ENCODE data around the gene FAM20A.

Gene FAM20A

DNA sequence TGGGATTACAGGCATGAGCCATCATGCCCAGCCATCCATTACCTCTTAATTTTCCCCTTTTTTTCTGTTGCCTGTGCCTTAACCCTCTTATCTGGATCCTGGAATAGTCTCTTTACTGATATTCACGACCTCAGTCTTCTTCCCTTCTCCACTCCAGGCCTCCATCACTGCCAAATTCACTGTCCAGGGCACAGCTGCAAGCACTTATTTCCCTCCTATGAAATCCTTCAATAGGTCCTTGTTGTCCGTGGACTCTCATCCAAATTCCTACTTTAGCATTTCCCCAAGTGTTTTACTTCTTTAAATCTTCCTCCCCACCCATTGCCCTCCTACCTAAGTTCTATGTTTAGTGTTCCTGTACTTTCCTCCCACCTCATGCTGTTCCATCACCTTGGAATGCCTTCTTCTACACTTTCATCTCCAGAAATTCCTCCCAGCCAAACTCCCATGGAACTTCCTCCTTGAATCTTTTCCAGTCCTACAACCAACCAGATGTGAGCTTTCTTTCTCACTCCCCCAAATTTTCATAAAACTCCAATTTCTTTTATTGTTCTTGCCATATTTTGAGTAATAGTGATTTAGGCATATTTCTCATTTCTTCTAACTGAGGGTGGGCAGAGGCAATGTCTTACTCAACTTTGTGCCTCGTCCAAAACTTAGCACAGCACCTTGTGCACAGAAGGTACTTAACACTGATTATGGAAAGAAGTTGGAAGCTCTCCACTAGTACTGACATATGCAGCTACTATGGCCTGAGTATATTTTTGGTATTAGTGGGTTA, 35.3 kb downstream of the FAM20A start:
- DNase-seq (ENCODE audit: low spot score): no peak

DNA sequence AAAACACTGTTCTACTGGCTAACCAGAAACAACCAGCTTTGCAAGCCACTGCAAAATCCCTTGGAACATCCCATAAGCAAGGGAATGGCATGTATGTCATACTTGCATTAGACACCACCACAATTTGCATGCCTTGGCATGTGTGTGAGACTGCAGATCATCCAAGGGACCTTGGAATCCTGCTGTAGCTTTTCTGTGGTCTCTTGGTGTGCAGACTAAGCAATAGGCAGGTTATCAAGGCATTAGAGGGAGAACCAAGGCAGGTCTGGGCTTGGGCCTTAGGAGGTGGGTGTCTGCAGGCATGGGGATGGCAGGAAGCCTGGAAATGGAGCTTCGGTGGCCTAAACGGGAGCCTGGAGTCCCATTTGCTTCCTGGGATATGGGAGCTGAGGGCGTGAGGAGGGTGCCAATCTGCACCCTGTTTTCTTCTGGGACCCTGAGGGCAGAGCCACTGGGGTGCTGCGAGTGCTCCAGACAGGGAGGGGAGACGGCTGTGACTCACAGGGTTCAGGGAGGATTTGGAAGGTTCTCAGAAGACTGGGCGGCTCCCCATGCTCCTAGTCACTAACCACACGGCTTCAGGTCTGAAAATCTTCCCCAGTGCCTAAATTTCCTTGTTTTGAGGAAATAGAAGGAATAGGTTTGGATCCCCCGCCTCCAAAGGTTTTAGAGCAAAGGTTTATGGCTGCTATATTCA, 36.6 kb downstream of the FAM20A start:
- DNase-seq (ENCODE audit: low spot score): no peak

DNA sequence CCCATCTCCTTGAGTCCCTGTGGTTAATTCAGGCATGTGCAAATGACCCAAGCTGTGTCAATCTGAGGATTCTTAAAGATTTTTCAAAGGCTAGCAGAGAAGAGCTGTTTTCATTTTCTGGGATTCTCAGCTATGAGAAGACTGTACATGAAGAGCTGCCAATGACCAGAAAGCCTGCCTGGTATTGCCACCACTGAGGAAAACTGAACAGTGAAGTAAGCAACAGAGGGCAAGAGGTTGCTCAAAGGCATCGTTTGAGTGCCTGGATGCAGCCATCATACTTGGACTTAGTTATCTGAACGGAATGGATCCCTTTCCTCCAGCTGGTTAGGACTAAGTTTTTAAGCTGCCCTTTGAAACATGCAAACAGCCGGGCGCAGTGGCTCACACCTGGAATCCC, 38.4 kb downstream of the FAM20A start:
- no peak for DNase-seq (ENCODE audit: low spot score)

DNA sequence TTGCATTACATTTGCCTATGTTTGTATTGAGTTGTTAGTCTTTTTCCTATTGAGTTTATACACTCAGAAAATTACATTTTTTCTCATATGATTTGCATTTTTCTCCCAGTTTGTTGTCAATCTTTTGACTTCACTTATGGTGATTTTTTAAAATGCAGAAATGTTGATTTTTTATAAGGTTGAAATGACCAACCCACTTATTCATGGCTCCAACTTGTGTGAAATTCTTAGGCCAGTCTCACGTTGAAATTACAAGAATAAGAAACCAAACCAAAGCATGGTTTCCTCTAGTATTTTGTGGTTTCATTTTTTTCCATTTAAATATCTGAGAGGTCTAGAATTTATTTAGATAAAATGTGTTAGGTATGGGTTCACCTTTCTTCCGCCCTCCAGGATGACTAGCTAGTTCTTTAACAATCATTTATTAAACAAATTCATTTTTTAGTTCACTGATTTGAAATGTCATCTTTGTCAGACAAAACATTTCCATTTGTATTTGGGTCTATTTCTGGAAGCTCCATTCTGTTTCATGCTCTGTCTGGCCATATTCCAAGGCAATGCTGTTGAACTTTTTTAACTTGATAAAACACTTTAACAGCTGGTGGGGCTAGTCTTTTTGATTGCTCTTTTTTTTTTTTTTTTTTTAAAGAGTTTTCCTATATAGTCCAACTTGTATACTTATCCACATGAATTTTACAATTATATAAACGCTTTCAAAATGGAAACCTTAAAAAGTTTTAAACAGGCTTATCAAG, 40.0 kb downstream of the FAM20A start:
- no peak for DNase-seq (ENCODE audit: low spot score)

DNA sequence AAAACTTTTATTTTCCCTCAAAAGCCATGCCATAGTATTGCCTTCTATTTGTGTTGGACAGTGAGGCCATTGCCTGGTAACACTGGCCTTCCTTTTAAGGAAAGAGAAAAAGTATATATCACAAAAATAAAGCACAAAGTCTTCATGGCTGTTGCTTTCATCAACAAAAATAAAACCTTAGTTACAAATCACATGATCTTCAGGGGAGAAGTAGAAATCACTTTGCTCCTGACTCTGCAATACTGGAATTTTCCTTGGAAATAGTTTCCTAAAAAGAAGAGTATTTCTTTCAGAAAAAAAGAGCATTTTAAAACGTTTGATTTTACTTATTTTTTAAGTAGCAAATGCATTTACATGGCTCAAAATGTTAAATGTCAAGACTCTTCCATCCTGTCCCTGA, 41.9 kb downstream of the FAM20A start:
- DNase-seq (ENCODE audit: low spot score): no peak

DNA sequence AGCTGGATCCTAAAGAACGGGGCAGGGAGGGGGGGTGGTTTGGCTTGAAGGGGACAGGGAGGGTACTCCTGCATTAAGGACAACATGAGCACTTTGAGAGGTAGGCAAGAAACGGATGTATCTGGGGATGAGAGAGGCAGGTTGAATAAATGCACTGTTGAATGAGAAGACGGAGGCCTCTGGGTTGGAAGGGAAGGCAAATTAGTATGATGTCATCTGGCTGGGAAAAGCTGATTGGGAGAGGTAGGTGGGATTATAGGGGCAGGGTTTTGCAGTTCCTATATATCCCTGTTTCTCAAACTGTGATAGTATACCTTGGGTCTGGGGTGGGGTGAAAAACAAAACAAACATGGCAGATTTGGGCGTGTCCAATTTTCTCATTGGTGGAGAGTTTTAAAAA, 44.6 kb downstream of the FAM20A start:
- DNase-seq (ENCODE audit: low spot score): no peak

DNA sequence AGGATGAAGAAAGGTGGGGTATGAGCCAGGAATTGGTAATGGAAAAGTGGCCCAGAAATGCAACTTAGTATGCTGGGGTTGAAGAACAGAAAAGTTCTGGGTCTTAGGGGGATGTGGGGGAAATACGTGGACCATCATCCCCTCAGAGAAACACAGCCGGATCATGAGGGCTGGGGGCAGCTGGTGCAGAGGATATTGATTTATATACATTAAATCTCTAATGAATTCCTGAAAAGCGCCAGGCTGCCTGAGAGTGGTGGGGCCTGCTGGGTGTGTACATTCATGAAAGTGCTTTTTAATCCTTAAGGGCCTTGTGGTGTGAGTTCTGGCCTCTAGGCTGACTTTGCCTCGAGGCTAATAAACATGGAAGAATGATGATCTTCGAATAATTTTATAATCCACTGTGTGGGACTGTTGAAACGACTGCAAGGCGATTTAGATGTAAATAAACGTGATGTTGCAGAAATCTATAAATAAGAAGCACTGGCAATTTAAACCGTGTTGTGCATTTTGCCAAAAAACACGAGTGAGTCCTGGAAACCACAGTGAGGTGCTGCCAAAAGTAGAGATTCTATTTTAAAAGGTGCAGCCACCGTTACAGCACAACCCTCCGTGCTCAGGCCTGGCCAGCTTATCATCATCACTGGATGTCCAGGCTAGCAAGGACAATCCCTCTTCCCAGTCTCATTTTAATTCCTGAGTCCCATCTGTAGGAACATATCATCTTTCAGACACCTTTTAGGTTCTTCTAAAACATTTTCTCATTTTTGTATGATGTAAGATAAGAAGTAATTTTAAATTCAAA, 56.9 kb downstream of the FAM20A start:
- no peak for DNase-seq (ENCODE audit: low spot score)

DNA sequence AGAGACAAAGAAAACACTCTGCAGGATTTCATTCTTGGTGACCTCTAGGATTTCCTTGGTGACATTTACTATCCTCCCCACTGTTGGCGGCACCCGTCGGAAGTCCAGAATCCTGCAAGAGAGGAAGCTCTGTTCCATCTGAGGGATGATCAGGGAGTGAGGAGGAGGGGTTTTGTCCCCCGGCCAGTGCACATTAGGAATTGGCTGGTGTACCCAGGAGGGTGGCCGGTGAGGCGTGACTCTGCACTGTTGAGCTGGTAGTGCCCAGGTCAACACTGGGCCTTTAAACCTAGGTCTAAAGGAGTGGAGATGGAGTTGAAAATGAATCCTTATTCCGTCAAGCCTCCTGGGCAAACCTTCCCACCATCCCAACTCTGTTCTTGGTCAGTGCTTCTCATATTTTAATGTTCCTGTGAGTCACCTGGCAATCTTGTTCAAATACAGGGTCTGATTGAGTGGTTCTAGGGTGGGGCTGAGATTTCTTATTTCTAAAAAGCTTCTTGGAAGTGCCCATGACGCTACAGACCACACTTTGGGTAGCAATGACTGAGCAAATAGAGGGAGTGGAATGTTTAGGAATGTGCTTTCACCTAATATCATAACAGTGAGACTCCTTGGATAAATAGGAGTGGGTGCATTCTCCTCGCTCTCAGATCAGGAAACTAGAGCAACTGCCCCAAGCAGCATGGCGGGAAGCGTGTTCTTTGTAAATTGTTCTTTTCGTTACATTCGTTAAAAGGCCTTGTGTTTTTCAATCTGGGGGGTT, 58.3 kb downstream of the FAM20A start:
- no peak for DNase-seq (ENCODE audit: low spot score)

DNA sequence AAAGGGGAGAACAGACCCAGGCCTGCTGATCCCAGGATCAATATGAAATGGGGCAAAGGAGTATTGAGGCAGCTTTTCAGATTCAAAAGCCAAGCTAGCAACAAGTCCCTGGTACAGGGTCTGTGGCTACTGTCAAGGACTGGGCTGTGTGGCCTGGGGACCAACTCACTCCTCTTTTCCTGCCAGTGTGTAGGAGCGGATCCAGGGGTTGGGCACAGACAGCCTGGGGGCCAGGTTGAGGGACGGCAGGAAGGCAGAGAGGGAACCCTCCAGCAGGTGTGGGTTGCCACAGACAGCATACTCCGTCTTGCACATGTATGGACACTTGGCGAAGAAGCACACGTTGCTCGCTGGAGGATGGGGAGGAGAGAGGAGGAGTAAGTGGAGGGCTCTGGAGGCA, 59.4 kb downstream of the FAM20A start:
- DNase-seq (ENCODE audit: low spot score): no peak

DNA sequence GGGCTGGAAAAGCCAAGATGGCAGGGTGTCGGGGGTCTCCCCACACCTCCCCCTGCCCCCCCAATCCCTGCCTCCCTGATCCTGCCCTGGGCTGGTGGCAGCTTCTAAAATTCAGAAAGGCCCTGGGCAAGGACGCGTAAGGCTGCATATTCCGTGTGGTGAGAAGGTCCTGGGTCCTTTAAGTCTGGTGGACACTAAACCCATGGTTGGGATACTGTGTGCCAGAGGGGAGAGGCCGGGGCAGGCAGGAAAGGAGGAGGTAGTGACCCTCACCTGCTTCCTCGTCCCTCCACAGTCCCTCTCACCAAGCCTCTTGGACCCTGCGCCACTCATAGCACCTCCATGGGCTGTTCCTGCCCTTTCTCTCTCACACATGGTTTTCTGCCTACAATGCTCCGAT, 60.2 kb downstream of the FAM20A start:
- DNase-seq (ENCODE audit: low spot score): no peak

DNA sequence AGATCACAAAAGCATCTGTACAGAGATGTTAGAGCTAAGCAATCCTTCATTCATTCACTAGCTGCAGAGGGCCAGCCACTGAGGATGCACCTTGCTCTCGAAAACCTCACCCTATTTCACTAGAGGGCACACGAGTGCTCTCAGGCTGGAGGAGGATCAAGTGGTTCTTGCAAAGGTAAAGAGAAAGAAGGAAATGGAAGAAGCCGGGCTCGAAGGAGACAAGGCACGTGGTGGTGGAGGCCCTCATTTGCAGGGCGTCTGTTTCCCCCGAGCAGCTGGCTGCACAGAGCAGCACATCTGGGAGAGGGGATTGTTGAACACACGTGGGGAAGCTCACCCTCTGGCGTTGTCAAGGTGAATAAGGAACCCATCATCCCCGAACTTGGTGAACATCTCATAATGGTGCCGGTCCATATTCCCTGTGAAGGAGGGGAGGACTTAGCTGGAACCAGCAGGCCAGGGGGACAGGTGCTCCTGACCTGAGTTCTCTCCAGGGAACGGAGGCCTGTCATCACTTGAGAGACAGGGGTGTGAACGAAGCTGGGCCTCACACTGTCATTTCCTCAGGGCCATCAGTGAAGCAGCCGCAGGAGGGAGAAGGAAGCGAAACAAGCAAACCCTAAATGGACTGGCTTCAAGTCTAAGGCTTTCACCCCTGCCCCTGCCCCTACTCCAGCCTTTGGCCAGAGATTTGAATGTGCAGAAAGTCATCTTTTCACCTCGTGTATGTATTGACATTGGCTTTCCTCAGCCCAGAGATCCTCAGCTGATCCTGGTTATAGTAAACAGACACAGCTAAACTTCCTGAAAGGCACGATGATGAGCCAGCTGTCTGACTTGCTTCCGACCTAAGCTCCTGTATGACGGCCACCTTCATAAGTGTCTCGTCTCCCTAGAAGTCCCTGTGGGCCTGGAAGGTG, 61.4 kb downstream of the FAM20A start:
- no peak for DNase-seq (ENCODE audit: low spot score)

DNA sequence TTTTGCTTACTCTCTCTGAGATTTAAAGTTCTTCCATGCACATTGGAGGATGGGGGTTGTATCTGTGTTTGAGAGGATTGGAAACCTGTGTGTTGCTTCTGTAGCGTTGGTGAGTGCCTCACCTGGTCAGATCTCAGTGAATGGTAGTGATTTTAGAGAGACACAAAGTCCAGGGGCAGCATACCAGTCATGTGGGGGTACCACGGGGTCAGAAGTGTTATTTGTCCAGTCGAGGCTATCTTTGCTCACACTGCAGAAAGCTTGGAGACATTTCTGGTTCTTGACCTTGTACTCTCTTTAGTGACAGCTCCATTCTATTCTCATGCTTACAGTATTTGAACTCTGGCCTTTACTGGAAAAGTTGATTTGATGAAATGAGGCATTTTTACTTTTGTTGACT, 65.2 kb downstream of the FAM20A start:
- DNase-seq (ENCODE audit: low spot score): no peak

DNA sequence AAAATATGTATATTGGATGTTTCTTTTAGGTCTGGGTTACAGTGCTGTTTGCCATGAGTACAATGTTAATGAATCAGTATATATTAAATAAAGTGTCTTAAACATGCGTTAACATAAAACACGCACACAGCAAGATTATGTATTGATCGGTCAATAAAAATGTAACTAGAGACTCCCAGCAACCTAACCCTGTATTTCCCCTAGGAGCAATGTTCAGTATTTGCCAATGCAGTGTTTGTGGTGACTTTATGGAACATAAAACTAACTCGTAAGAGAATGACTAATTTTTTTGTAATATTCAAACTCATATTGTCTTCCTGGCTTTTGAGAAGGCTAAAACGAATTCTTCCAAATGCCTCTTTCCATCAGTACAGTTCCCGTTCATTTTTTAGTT, 66.5 kb downstream of the FAM20A start:
- DNase-seq (ENCODE audit: low spot score): no peak

DNA sequence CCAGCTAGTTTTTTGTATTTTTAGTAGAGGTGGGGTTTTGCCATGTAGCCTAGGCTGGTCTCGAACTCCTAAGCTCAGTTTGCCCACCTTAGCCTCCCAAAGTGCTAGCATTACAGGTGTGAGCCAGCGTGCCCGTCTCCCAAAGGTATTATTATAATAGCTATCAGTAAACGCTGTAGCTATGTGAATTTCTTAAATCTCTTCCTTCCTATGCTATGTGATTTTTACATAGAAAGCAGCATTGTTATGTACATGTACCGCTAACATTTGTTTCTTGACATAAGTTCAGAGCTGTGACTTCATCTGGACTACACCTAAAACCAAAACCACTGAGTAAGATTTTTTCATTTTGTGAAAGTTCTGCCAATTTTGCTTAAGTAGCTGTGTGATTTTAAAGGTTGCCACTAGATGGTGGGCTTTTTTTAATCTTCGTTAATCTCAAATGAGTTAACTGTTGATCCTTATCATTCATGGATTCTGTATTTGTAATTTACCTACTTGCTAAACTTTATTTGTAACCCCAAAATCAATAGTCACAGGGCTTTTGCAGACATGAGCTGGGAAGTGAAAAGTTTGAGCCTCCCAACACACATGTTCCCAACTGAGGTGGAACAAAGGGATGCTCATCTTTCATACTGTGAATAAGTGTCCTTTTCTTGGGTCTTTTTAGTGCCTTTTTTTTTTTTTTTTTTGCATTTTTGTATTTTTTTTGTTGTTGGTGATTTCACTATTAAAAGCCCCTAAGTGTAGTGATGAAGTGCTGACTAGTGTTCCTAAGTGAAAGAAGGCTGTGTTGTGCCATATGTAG, 67.1 kb downstream of the FAM20A start:
- no peak for DNase-seq (ENCODE audit: low spot score)

DNA sequence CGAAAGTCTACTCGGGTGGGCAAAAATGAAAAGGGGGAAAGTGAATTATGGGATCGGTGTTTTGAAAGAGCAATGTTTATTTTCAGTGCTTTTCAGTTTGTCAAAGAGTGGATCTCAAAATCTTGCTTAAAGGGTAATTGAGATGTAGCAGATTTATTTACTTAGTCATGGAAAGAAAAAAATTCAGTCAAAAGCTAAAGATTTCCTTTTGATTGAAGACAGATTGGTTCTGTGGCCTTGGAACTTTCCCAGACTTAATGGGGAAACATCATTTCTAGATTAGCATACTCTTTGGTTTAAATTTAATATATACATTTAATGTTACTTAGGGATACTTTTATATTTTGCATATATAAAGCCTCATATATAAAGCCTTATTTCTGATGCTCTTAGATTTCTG, 68.3 kb downstream of the FAM20A start:
- no peak for DNase-seq (ENCODE audit: low spot score)

DNA sequence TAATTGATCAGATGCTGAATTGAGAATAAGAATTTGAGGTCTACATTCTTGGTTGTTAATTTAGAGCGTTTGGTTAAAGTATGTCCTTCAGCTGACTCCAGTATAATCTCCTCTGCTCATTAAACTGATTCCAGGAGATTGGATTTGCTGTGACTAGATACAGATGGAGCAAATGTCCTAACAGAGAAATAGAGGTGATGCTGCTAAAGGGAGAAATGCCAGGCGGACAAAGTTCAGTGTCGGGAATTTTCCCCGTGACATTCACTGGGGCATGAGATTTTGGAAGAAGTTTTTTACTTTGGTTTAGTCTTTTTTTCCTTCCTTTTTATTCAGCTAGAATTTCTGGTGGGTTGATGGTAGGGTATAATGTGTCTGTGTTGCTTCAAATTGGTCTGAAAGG, 69.9 kb downstream of the FAM20A start:
- no peak for DNase-seq (ENCODE audit: low spot score)

DNA sequence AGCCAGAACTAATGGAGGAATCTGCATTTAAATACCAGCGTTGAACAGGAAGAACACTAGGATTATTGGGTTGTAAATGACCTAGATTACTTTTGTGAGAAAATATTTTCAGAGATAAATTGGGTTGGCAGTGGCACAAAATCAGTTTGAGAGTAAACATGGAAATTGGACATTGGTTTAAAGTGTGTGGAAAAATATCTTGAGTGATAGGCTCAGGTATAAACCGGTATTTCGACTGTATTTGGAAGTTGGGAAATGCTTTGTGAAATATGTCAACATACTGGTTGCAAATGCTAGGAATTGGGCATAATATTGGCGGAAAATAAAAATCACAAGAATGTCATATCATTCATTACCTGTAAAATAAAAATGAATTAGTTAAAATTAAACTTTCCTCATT, 73.9 kb downstream of the FAM20A start:
- DNase-seq (ENCODE audit: low spot score): no peak

DNA sequence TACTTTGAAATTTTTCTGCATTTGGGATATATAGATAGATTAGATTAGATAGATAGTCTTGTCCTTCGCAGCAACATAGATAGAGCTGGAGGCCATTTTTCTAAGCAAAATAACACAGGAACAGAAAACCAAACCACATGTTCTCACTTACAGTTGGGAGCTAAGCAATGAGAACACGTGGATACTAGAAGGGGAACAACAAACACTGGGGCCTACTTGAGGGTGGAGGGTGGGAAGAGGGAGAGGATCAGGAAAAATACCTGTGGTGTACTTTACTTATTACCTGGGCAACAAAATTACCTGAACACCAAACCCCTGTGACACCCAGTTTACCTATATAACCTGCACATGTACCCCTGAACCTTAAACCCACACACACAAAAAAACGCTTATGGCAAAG, 74.6 kb downstream of the FAM20A start:
- DNase-seq (ENCODE audit: low spot score): no peak

DNA sequence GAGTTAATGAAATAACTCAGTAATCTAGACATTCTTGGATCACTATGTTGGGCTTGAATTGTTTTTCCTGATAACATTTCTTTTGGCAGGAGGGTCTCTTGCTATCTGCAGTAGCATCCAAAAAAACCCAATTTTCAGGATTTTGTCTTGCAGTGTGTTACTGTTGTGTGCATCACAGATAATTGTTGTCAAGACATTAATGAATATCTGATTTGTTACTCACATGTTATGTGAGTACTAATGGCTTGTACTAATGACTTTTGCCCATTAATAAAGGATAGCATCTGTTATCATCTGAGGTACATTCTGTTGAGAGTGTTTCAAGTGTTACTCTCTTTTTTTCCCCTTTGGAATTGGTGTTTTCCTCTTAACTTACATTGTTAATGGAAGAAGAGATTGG, 78.9 kb downstream of the FAM20A start:
- no peak for DNase-seq (ENCODE audit: low spot score)

DNA sequence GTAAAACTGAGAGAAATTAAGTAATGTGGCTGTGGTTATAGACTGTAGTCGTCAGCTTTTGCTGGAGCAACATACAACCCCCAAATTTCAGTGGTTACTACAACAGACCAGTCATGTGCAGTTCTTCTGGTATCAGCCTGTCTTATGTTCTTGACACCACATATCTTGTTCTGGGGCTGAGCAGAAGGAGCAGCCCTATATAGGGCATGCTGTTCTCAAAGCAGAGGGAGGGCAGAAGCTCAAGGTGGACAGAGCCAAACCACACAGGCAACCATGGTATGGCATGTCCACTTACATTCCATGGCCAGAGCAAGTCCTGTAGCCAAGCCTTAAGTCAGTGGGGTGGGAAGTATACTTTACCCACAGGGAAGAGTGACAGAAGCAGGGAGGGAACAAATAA, 81.3 kb downstream of the FAM20A start:
- DNase-seq (ENCODE audit: low spot score): no peak

Measured in CD4-positive, alpha-beta T cell treated with Interleukin-6 at 100 ng/mL for 8 hours (primary cell).